Peyer's patch (tissue), 4 donors: ENCODE results near the gene GTPBP3. TPM values are rescaled to one million over a fixed set of nuclear protein-coding genes. Genes with fewer than 3 reads are reported as not detected.

Source experiments
- DNase-seq, 3 donors: peaks; one replicate each; pipeline ENCODE4 v3.0.0-alpha.2; 2017 to 2019
- H3K27ac ChIP-seq, 4 donors: fragments of 200-600 bp; sonication (generic); one replicate each; pipeline ENCODE4 v1.5.1; 2016 to 2019
- H3K27me3 ChIP-seq, 2 donors: fragments of 200-600 bp; sonication (generic); one replicate each; pipeline ENCODE4 v1.5.1; 2019
- H3K36me3 ChIP-seq, 3 donors: fragments of 200-600 bp; sonication (generic); one replicate each; pipeline ENCODE4 v1.5.1; 2016 to 2019
- H3K4me1 ChIP-seq, 4 donors: fragments of 200-600 bp; sonication (generic); one replicate each; pipeline ENCODE4 v1.5.1; 2016 to 2019
- H3K4me3 ChIP-seq, 4 donors: fragments of 200-600 bp; sonication (generic); 1 replicate in 3 of 4; 2 replicates in 1 of 4; pipeline ENCODE4 v1.5.1; 2016 to 2019; ENCODE audit warnings: mild to moderate bottlenecking in 1 of 4
- H3K9me3 ChIP-seq, 4 donors: fragments of 200-600 bp; sonication (generic); one replicate each; pipeline ENCODE4 v1.5.1; 2016 to 2019; ENCODE audit warnings: mild to moderate bottlenecking in 1 of 4
- POLR2A ChIP-seq, 2 donors: fragments of 450-650 bp; IDR thresholded peaks; one replicate each; pipeline ENCODE4 v1.5.1; 2017; ENCODE audit warnings: antibody characterized with exemption in 2 of 2, mild to moderate bottlenecking in 2 of 2, moderate library complexity in 2 of 2
- total RNA-seq, 4 donors: library from RNA; depleted of rRNA; stranded (reverse); fragments of >200 nt; gene quantifications; one replicate each; pipeline ENCODE4 v1.1.0, GENCODE V29; 2016
- TF ChIP-seq, protein P1 (sequence below), 6 experiments: fragments of 450-650 bp in 4 of 6; fragments of 200-600 bp in 2 of 6; sonication (generic) in 1 of 6; IDR thresholded peaks; one replicate each; pipeline ENCODE4 v1.5.1; 2017 to 2019; ENCODE audit warnings: antibody characterized with exemption in 6 of 6, mild to moderate bottlenecking in 3 of 6, moderate library complexity in 1 of 6

GTPBP3 gene
- total RNA-seq, 4 donors from 2014 or later = 40.5 to 74.4 (median 57.7) TPM

GRCh38 chr19:17328517-17329365 is 8.6 kb upstream of the GTPBP3 start:
- H3K4me3 ChIP-seq = peak overlapping the region; percentile 48 to 73 (median 64)
- peak in 1 of 3 donors; percentile 39 for DNase-seq
- no peak for TF ChIP-seq POLR2A (IDR thresholded peaks at IDR 0.05)
- TF ChIP-seq, protein P1, sequence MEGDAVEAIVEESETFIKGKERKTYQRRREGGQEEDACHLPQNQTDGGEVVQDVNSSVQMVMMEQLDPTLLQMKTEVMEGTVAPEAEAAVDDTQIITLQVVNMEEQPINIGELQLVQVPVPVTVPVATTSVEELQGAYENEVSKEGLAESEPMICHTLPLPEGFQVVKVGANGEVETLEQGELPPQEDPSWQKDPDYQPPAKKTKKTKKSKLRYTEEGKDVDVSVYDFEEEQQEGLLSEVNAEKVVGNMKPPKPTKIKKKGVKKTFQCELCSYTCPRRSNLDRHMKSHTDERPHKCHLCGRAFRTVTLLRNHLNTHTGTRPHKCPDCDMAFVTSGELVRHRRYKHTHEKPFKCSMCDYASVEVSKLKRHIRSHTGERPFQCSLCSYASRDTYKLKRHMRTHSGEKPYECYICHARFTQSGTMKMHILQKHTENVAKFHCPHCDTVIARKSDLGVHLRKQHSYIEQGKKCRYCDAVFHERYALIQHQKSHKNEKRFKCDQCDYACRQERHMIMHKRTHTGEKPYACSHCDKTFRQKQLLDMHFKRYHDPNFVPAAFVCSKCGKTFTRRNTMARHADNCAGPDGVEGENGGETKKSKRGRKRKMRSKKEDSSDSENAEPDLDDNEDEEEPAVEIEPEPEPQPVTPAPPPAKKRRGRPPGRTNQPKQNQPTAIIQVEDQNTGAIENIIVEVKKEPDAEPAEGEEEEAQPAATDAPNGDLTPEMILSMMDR (IDR thresholded peaks at IDR 0.05) = no peak
- peak overlapping the region; percentile 73 to 90 (median 81) for H3K27ac ChIP-seq
- H3K36me3 ChIP-seq = no peaks in the 10 kb centered on the region
- no peaks in the 10 kb centered on the region for H3K9me3 ChIP-seq
- H3K4me1 ChIP-seq = peaks cover 3 to 32% (median 18%) of the 10 kb centered on the region in 4 donors
- H3K27me3 ChIP-seq = peaks cover 0 to 8% of the 10 kb centered on the region in 2 donors

- Histone ChIP-seq H3K27me3 (peaks cover 0 to 8% of the 10 kb centered on the region in 2 donors), H3K9me3 (no peaks in the 10 kb centered on the region), H3K4me3 (peak overlapping the region; percentile 48 to 73 (median 64)), H3K4me1 (peaks cover 3 to 37% (median 22%) of the 10 kb centered on the region in 4 donors), H3K36me3 (no peaks in the 10 kb centered on the region), H3K27ac (peak overlapping the region in 1 of 4 donors; percentile 73)
- no peak for DNase-seq
- no peak for TF ChIP-seq POLR2A (IDR thresholded peaks at IDR 0.05)
- TF ChIP-seq, protein P1 (IDR thresholded peaks at IDR 0.05) = no peak
Measured at GRCh38 chr19:17329366-17330261, 7.7 kb upstream of the GTPBP3 start.

GRCh38 chr19:17330262-17331044 is 6.9 kb upstream of the GTPBP3 start:
- Histone ChIP-seq H3K36me3 (no peaks in the 10 kb centered on the region), H3K27me3 (peaks cover 0 to 8% of the 10 kb centered on the region in 2 donors), H3K27ac (no peak overlapping the region), H3K9me3 (no peaks in the 10 kb centered on the region), H3K4me3 (no peak overlapping the region), H3K4me1 (peaks cover 8 to 43% (median 22%) of the 10 kb centered on the region in 4 donors)
- TF ChIP-seq POLR2A (IDR thresholded peaks at IDR 0.05) = no peak
- TF ChIP-seq, protein P1 (IDR thresholded peaks at IDR 0.05) = no peak
- DNase-seq = no peak

- H3K36me3 ChIP-seq = no peaks in the 10 kb centered on the region
- no peak for TF ChIP-seq POLR2A (IDR thresholded peaks at IDR 0.05)
- TF ChIP-seq, protein P1 (IDR thresholded peaks at IDR 0.05) = no peak
- H3K27me3 ChIP-seq = peaks cover 0 to 8% of the 10 kb centered on the region in 2 donors
- DNase-seq = no peak
- H3K4me3 ChIP-seq = no peak overlapping the region
- H3K9me3 ChIP-seq = no peaks in the 10 kb centered on the region
- peaks cover 8 to 48% (median 22%) of the 10 kb centered on the region in 4 donors for H3K4me1 ChIP-seq
- no peak overlapping the region for H3K27ac ChIP-seq
Measured at GRCh38 chr19:17331045-17331558, 6.3 kb upstream of the GTPBP3 start.

DNA sequence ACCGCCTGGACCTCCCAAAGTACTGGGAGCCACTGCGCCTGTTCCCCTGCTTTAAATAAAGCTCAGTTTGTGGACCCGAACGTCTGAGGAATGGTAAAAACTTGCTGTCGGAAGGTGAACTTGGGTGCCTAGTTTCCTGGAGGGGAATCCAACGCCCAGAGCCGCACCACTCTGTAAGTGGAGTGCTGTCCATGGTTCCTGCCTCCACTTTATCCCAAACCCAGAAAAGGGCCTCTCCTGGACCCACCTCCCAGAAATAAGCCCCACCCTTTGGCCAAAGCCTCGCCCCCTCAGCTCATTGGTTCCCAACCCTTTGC is 5.0 kb upstream of the GTPBP3 start:
- TF ChIP-seq, protein P1 (IDR thresholded peaks at IDR 0.05) = no peak
- no peak for TF ChIP-seq POLR2A (IDR thresholded peaks at IDR 0.05)
- Histone ChIP-seq H3K4me1 (peaks cover 8 to 47% (median 22%) of the 10 kb centered on the region in 4 donors), H3K9me3 (no peaks in the 10 kb centered on the region)

More for the DNA sequence above, 5.0 kb upstream of the GTPBP3 start:
- Histone ChIP-seq H3K4me3 (no peak overlapping the region), H3K36me3 (no peaks in the 10 kb centered on the region), H3K27me3 (peaks cover 0 to 8% of the 10 kb centered on the region in 2 donors), H3K27ac (no peak overlapping the region)
- DNase-seq = no peak
